Lower leg skin (tissue), 3 donors: ENCODE measurements around the gene CACNA1B.
"Not testable (repeated sequence)": the region's sequence is repeated elsewhere in the genome, so short reads cannot be mapped to it uniquely, and the experiment has no call there.

Source experiments
- CTCF ChIP-seq, 3 donors: fragments of 450-650 bp; IDR thresholded peaks; one replicate each; pipeline ENCODE4 v1.5.1; 2016; ENCODE audit warnings: antibody characterized with exemption in 3 of 3, mild to moderate bottlenecking in 3 of 3, moderate library complexity in 2 of 3
- POLR2A ChIP-seq, 2 donors: fragments of 450-650 bp; IDR thresholded peaks; one replicate each; pipeline ENCODE4 v1.6.1; 2016 to 2017; ENCODE audit warnings: antibody characterized with exemption in 2 of 2, mild to moderate bottlenecking in 1 of 2, moderate library complexity in 1 of 2

- not testable (repeated sequence) for TF ChIP-seq CTCF, POLR2A (IDR thresholded peaks at IDR 0.05)
These were observed 141.9 kb downstream of the CACNA1B start for GRCh38 chr9:138019514-138019913.
